Superior temporal gyrus (tissue), 1 donor: ENCODE data around the gene BLVRB.
"Not testable (repeated sequence)": the region's sequence is repeated elsewhere in the genome, so short reads cannot be mapped to it uniquely, and the experiment has no call there.

Source experiments
- DNase-seq: peaks from one replicate; pipeline ENCODE4 v3.0.0-alpha.2; 2016; ENCODE audit errors: extremely low spot score

Gene BLVRB

DNA sequence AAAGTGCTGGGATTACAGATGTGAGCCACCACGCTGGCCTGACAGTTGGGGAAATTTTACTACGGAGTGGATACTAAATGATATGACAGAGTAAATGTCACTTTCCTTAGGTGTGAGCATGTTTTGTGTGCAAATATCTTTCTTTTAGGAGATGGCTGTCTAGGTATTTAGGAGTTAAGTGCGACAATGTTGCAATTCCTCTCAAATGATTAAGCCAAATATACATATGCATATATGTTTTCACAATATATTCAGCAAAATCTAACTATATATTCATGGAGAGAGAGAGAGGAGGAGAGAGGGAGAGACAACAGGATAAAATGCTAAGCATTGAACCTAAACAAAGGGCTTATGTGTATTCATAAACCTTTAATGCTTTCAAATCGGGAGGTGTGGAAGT lies 16.0 kb downstream of the BLVRB start:
- DNase-seq = no peak

DNA sequence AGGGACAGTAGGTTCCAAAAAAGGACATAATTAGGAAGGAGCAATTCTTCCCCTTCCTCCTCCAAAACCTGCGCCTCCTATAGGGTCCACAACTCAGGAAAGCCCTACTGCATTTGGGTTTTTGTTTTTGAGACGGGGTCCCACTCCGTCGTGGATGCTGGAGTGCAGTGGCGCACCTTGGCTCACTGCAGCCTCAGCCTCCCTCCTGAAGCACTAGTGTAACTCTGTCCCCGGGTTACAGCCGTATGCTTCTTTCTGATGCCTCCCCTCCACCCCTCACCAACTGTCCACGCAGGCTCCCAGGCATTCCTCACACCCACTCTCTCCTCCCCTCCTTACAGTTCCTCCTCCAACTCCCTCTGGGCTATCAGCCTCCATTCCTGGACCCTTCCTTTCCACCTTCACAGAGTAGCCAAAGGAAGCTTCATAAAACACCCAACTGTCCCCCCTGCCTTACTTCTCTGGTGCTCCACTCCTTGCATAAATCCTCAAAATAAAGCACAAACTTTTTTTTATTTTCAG lies 19.2 kb downstream of the BLVRB start:
- no peak for DNase-seq

DNA sequence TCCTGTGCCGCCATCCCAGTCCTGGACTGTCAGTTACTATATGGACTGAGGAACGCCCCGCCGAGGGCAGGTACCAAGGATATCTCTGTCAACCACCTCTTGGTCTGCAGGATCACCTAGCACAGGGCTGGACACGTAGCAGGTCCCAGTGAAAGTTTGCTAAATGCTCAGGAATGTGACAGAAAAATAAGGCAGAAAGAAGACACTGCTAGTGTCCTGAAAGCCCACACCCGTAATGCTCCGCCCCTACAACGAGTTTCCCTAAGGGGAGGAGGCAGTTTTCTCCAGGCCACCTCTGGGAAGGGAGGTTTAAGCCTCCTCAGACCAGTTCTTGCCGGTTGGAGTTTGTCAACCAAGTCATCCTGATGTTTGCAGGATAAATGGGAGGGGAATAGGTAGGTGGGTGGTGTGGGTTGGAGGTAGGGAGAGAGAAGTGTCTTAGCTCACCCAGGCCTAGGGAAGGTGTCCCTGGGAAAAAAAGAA lies 19.7 kb downstream of the BLVRB start:
- DNase-seq = no peak

DNA sequence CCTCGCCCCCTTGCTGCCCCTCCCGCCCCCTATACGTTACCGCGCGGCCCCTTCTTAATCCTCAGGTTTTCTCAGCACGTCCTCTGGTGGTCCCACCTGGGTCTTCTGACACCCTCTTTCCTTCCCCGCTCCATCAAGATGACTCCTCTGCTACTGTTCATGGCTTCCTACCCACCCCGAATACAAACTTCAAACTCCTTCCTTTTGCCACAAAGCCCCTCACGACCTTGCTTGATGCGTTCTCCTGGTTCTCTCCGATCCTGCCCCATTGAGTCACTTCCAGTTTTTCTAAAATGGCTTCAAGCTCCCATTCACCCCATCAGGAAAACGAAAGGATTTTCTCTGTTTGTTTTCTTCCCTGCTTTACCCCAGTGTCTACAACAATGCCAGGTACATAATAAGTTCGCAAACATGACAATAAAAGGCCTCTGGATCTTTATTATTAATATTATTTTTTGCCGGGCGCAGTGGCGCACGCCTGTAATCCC lies 20.7 kb downstream of the BLVRB start:
- no peak for DNase-seq

DNA sequence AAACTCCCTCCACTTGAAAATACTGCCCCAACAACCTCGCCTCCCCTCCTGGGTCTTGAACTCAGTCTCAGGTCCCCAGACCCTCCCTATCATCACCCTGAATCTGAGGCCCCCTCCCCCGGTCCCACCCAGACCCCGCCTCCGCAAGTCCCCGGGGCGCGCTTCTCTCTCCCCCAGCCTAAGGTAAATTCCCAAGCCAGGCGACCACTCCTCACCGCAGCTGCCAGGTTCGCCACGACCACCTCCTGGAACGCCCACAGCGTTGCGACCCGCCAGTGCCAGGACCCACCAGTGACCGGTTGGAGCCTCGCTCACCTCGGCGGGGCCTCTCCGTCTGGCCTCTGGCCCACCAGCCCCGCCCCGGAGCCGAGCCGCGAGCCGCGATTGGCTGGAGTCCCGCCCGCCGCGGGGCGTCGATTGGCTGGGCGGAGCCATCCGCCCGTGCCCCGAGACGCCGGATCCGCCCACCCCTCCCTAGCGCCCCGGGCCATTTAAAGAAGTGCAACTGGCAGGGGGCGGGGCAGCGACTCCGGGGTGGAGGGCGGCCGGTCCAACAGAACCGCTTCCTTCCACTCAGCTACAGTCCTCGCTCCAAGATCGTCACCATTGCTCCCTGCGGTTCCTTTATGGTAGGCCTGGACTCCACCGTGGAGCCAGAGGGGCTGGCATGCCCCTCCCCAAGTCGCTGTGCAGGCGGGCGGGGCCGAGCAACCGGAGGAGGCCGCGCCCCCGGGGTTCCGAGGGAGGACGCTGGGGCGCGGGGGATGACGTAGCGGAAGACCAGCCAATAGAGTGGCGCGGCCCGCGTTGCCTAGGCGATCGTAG lies 21.3 kb downstream of the BLVRB start, which contains the start of gene SERTAD3:
TSS of gene SERTAD3 (minus strand) at position 336 of the 825 bp plus-strand sequence. CDS start 2,255 bp downstream, outside the sequence.
- DNase-seq = peak; percentile 96

DNA sequence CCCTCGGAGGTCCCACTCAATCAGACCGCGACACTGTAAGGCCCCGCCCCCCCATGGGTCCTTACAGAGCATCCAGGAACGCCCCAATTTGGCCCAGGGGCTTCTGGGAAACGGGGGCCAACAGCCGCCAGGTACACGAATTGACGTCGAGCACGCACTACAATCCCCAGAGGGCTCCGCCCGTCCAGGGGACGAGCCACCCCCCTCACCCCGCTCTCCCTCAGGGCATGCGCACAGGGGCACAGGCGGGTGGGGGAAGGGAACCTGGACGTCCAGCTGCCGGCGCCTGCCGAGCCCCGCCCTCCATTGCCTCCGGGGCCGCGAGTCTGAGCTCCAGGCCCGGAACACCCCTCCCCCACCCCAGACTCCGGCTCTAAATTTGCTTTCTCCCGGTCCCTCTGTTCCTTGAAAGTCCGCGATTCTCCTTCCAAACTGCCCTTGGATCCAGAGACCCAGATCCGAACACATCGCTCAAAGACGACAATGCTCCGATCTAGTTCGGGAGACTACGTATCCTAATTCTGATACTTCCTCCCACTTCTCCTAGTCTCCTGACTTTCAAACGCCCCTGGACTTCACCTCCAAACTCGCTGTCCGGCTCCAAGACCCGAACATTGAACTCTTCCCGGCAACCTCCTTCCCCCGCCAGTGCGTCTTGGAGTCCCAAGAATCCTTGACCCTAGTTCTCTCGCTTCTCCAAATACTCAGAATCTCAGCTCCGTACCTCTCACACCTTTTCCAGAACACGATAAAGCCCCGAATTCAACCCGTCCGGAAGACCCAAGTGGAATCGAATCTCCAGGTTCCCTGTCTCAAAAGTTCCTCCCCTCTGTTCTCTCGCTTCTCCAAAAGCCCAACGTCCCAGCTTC lies 22.2 kb downstream of the BLVRB start:
- DNase-seq = peak; percentile 97

DNA sequence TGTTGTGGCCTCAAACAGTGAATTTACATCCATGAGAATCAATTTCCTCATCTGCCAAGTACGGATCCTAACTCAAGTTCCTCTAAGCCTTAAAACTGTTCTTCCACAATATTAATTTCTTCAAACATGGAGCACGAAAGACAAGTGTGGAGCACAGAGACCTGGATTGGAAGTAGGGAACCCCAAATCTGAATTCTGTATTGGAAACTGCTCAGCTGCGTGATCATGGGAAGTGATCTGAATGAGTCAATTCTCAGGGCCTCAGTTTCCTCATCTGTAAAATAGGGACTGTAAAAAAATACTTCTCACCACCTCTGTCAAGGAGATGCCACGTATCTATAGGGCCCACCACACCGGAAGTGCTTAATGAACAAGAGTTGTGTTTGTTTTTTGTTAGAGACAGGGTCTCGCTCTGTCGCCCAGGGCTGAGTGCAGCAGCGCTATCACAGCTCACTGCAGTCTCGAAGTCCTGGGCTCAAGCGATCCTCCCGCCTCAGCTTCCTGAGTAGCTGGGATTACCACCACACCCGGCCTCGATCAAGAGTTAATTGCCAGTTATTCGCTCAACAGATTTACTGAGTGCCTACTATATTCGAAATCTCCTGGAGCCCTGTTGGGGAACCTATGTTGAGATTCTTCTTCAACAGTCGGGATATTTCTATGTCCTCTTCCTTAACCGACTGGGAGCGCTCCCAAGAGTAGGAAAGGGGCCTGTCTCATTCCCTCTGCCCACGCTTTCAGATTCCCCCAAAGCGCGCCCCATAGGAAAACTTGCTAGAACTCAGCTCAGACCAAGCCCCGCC lies 23.0 kb downstream of the BLVRB start:
- no peak for DNase-seq

DNA sequence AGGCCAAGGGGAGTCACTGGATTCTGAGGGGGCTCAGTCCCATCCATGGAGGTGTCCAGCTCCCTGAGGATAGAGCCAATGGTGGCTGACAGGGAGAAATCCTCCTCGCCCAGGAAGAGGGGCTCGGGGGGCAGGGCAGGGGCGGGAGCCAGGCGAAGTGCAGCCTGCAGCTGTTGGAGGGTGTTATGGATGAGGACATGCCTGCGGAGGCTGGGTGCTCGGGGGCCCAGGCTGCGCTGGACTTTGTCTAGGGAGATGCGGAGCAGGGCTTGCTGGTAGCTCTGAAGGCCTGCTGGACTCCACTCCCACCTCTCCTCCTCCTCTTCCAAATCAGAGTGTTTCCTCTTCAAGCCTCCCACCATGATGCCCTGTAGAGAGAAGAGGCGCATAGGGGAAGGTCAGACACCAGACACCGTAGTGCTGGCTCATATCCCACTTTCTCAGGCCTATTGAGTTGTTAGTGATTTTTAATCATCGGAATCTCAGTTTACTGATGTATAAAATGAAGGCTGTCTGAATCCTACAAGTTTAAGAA lies 23.8 kb downstream of the BLVRB start:
- no peak for DNase-seq

DNA sequence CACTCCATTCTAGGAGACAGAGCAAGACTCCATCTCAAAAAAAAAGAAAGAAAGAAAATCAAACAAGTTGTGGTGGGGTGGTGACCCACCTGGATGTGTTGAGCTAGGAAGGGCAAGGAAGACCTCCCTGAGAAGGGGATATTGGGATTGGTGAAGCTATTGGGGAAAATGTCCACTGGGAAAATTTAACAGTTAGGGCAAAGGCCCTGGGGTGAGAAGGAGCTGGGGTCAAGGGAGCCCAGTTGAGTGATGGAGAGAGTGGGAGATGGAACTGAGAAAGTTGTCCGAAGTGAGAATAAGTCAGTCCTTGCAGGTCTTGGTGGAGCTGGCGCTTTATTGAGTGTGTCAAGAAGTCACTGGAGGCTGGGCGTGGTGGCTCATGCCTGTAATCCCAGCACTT lies 27.3 kb downstream of the BLVRB start:
- no peak for DNase-seq

DNA sequence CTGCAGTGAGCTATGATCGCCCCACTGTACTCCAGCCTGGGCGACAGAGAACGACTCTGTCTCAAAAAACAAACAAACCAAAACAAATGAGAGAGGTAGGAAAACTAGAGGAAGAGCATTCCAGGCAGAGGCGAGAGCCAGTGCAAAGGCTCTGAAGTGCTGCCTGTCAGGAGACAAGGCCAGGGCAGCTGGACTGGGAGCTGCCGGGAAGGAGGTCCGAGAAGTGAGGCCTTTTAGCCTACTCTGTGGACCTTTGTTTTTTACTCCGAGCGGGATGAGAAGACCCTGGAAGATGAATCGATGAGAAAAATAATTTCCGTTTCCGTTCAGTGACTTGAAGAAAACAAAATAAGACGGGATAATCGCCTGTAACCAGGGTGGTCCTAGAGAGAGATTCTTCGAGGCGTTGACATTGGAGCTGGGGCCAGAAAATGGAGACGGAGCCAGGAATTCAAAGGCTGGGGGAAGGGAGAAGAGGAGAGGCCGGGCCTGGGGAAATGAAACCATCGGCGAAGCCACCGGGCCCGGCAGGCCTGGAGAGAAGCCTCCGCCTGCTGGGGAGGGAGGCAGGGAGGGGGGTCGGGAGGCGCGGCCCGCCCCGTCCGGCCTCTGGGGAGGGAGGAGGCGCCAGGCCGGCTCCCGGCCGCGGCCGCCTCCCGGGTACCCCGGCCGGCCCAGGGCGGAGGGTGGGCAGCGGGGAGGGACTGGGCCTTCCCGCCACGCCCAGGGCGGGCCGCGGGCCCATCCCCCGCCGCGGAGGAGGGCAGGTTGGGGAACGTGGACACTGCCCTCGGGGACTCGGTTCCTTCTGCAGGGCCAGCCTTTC lies 31.9 kb downstream of the BLVRB start:
- DNase-seq = peak; percentile 81

DNA sequence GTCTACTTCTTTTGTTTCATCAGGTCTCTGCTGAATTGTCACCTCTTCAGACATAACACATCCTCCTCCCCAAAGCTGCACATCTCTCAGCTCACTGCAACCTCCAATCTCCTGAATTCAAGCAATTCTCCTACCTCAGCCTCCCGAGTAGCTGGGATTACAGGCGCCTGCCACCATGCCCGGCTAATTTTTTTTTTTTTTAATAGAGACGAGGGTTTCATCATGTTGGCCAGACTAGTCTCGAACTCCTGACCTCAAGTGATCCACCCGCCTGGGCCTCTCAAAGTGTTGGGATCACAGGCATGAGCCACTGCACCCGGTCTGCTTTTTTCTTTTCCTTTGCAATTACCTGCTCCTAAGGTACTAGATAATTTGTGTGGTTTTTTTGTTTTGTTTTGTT lies 32.8 kb downstream of the BLVRB start:
- not testable (repeated sequence) for DNase-seq

DNA sequence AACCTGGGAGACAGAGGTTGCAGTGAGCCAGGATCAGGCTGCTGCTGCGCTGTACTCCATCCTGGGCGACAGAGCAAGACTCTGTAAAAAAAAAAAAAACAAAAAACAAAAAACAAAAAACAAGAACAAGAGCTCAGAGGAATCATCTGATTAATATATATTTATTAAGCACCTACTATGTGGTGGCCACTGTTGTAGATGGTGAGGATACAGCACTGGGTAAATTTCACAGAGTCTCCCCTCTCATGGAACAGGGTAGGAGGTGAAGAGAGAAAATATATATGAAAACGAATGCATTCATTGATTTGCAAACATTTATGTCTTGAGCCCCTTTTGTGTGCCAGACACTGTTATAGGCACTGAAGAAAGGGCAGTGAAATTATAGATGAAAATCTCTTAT lies 33.8 kb downstream of the BLVRB start:
- no peak for DNase-seq

DNA sequence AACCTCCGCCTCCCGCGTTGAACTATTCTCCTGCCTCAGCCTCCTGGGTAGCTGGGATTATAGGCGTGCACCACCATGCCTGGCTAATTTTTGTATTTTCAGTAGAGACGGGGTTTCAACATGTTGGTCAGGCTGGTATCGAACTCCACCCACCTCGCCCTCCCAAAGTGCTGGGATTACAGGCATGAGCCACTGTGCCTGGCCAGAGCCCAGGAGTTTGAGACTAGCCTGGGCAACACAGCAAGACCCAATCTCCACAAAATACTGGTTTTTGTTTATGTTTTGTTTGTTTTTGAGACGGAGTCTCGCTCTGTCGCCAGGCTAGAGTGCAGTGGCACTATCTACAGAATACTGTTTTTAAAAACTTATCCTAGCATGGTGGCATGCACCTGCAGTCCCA lies 35.3 kb downstream of the BLVRB start:
- not testable (repeated sequence) for DNase-seq

DNA sequence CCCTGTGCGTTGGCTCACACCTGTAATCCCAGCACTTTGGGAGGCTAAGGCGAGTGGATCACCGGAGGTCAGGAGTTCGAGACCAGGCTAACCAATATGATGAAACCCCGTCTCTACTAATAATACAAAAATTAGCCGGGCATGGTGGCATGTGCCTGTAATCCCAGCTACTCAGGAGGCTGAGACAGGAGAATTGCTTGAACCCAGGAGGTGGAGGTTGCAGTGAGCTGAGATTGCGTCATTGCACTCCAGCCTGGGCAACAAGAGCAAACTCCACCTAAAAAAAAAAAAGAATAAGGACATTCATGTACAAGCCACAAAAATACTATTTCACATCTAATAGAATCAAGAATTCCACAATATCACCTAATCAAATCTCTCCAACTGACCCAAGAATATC lies 37.3 kb downstream of the BLVRB start:
- not testable (repeated sequence) for DNase-seq

DNA sequence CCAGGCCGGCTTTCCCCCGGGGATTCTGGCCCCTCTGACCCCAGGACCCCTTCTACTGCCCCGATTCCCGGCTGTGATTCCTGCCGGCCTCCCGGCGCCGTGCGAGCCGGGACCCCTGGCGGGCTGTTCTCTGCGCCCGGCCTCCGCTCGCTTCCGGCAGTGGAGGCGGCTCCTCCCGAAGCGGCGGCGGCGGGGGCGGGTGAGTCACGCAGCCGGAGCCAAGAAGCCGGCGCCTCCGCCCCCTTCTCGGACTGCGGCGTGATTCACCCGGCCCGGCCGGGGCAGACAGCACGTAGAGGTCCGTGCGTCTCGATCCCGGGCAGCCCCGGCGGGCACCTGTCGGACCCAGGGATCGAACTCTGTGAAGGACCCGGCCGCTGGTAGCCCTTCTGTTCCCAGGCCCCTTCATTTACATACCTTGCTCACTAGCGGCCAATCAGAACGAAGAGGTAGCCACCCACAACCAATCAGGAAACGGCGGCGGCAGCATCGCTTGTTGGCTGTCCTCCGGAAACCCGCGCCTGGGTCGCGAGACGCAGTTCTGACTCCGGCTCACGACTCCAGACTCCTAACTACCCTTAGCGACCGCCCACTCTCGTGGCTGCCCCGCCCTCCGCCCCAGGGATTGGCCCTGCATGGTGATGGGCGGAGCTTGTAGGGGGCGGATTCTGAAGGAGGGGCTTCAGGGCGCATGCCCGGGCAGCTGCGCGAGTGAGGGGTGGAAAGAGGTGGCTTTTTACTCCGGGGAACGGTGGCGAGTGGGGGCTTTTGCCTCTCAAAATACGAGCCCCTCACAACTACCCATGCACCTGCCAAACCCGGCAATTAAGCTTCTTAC lies 39.9 kb downstream of the BLVRB start, which contains the start of gene SERTAD1:
TSS of gene SERTAD1 (minus strand) at position 543 of the 838 bp plus-strand sequence. CDS start 2,446 bp downstream, outside the sequence.
- DNase-seq = peak; percentile 100

DNA sequence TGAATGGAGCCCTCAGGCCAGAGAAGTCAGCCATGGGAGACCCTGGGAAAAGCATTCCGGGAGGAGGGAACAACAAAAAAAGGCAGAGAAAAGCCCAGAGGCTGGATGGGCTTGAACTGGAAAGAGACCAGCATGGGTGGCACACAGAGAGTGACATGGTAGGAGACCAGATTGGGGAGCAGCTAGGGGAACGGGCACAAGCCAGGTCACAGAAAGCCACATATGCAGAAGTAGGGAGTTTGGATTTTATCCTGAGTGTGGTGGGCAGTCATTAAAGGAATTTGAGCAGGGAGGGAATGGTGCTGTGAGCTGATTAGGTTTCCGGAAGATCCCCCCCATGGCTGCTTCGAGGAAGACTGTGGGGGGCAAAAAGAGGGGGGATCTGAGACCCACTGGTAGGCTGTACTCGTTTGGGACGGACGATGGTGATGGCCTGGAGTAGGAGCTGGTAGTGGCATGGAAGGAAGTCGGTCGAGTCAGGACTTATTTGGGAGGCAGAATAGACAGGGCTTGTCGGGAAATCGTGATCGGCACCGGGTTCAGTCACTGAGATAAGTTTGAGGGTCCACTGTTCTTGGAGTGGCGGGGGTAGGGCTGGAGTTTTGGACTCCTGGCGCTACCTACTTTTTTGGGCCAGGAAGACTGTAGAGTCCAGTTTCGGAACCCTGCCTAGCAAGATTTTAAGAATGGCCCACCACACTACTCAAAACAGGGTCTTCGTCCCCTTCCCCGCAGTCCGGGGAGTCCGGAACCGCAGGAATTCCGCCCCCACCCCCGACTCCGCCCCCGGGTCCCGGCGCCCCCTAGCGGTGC lies 40.7 kb downstream of the BLVRB start:
- peak; percentile 26 for DNase-seq

DNA sequence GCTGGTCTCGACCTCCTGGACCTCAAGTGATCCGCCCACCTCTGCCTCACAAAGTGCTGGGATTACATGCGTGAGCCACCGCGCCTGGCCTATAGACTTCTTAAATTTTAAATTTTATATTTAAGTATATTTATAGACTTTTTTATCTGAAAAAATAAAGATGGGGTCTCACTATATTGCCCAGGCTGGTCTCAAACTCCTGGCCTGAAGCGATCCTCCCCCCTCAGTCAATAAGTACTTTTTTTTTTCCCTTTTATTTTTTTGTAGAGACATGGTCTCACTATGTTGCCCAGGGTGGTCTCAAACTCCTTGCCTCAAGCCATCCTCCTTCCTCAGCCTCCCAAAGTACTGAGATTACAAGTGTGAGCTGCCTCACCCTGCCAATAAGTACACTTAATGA lies 41.6 kb downstream of the BLVRB start:
- DNase-seq = no peak
